NCI-H446 (cell line): ENCODE results near the gene VAPB.
"Not testable (repeated sequence)": the region's sequence is repeated elsewhere in the genome, so short reads cannot be mapped to it uniquely, and the experiment has no call there.

Experiments
- DNase-seq, 2 experiments: peaks; one replicate each; lab custom pipeline; 2025; lab: John Stamatoyannopoulos, UW

Gene VAPB

GRCh38 chr20:58407966-58408557 lies 19.0 kb downstream of the VAPB start:
- no peak for DNase-seq

GRCh38 chr20:58408603-58409246 lies 19.7 kb downstream of the VAPB start:
- DNase-seq: no peak

GRCh38 chr20:58414216-58414615 lies 25.2 kb downstream of the VAPB start:
- DNase-seq: not testable (repeated sequence)

- DNase-seq: not testable (repeated sequence)
These were observed 25.8 kb downstream of the VAPB start for GRCh38 chr20:58414786-58415185.

GRCh38 chr20:58416057-58416456 lies 27.0 kb downstream of the VAPB start:
- no peak for DNase-seq

- DNase-seq: no peak
These were observed 27.8 kb downstream of the VAPB start for GRCh38 chr20:58416835-58417234.

GRCh38 chr20:58417438-58417837 lies 28.4 kb downstream of the VAPB start:
- DNase-seq: no peak

- DNase-seq: no peak
These were observed 30.1 kb downstream of the VAPB start for GRCh38 chr20:58418949-58419748.

GRCh38 chr20:58420798-58421496 lies 31.9 kb downstream of the VAPB start:
- no peak for DNase-seq

- no peak for DNase-seq
These were observed 32.4 kb downstream of the VAPB start for GRCh38 chr20:58421497-58421850.

- DNase-seq: no peak
These were observed 35.4 kb downstream of the VAPB start for GRCh38 chr20:58424218-58424969.

- DNase-seq: not testable (repeated sequence)
These were observed 38.5 kb downstream of the VAPB start for GRCh38 chr20:58427571-58427970.

- no peak for DNase-seq
These were observed 39.3 kb downstream of the VAPB start for GRCh38 chr20:58428364-58428763.

- DNase-seq: no peak
These were observed 40.3 kb downstream of the VAPB start for GRCh38 chr20:58429303-58429702.

GRCh38 chr20:58431134-58431533 lies 42.1 kb downstream of the VAPB start:
- DNase-seq: no peak

- DNase-seq: no peak
These were observed 43.3 kb downstream of the VAPB start for GRCh38 chr20:58432186-58432954.

- no peak for DNase-seq
These were observed 44.1 kb downstream of the VAPB start for GRCh38 chr20:58433029-58433647.

GRCh38 chr20:58433759-58434158 lies 44.7 kb downstream of the VAPB start:
- no peak for DNase-seq

GRCh38 chr20:58434326-58434725 lies 45.3 kb downstream of the VAPB start:
- no peak for DNase-seq

- DNase-seq: no peak
These were observed 46.2 kb downstream of the VAPB start for GRCh38 chr20:58435237-58435636.
